ENCODE data around the gene LRRC15. TPM values are rescaled to one million over a fixed set of nuclear protein-coding genes. Genes with fewer than 3 reads are reported as not detected.

Gene LRRC15
- total RNA-seq, 1 experiment from 2014 or later: 0.07 TPM

- TF ChIP-seq AFF4 (CRISPR knock-in tag; IDR thresholded peaks at IDR 0.05; ENCODE audit: borderline replicate concordance) (no peak), GTF2I (CRISPR knock-in tag; conservative IDR thresholded peaks at IDR 0.05) (no peak), MLX (CRISPR knock-in tag; IDR thresholded peaks at IDR 0.05) (no peak), ZNF232 (CRISPR knock-in tag; IDR thresholded peaks at IDR 0.05) (no peak)
- TF ChIP-seq, protein P1, sequence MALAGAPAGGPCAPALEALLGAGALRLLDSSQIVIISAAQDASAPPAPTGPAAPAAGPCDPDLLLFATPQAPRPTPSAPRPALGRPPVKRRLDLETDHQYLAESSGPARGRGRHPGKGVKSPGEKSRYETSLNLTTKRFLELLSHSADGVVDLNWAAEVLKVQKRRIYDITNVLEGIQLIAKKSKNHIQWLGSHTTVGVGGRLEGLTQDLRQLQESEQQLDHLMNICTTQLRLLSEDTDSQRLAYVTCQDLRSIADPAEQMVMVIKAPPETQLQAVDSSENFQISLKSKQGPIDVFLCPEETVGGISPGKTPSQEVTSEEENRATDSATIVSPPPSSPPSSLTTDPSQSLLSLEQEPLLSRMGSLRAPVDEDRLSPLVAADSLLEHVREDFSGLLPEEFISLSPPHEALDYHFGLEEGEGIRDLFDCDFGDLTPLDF (CRISPR knock-in tag; IDR thresholded peaks at IDR 0.05): no peak
- TF ChIP-seq, protein P2, sequence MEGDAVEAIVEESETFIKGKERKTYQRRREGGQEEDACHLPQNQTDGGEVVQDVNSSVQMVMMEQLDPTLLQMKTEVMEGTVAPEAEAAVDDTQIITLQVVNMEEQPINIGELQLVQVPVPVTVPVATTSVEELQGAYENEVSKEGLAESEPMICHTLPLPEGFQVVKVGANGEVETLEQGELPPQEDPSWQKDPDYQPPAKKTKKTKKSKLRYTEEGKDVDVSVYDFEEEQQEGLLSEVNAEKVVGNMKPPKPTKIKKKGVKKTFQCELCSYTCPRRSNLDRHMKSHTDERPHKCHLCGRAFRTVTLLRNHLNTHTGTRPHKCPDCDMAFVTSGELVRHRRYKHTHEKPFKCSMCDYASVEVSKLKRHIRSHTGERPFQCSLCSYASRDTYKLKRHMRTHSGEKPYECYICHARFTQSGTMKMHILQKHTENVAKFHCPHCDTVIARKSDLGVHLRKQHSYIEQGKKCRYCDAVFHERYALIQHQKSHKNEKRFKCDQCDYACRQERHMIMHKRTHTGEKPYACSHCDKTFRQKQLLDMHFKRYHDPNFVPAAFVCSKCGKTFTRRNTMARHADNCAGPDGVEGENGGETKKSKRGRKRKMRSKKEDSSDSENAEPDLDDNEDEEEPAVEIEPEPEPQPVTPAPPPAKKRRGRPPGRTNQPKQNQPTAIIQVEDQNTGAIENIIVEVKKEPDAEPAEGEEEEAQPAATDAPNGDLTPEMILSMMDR (IDR thresholded peaks at IDR 0.05): no peak
- TF ChIP-seq, protein P3, sequence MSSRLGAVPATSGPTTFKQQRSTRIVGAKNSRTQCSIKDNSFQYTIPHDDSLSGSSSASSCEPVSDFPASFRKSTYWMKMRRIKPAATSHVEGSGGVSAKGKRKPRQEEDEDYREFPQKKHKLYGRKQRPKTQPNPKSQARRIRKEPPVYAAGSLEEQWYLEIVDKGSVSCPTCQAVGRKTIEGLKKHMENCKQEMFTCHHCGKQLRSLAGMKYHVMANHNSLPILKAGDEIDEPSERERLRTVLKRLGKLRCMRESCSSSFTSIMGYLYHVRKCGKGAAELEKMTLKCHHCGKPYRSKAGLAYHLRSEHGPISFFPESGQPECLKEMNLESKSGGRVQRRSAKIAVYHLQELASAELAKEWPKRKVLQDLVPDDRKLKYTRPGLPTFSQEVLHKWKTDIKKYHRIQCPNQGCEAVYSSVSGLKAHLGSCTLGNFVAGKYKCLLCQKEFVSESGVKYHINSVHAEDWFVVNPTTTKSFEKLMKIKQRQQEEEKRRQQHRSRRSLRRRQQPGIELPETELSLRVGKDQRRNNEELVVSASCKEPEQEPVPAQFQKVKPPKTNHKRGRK (CRISPR knock-in tag; IDR thresholded peaks at IDR 0.05; ENCODE audit: borderline replicate concordance): no peak
Measured at GRCh38 chr3:194373028-194373427, 3.5 kb upstream of the LRRC15 start (continued).

- no peaks in the 10 kb centered on the region for H3K36me3 Mint-ChIP-seq
- ChIA-PET CTCF (interaction anchor here (0.7 to 1.2 kb wide), 2 partner anchors 25 to 489 kb away, joined by 3 to 4 read pairs; no protein-coding TSS in a partner anchor), POLR2A (no interaction called here)
- H3K27me3 Mint-ChIP-seq (ENCODE audit: low read depth): peaks cover 16% of the 10 kb centered on the region
- DNase-seq (ENCODE audit: low spot score) (no peak), ATAC-seq (no peak)
- no peaks in the 10 kb centered on the region for H3K9me3 Mint-ChIP-seq
- H3K27ac Mint-ChIP-seq: no peak overlapping the region
- H3K4me1 Mint-ChIP-seq: peaks cover 38% of the 10 kb centered on the region
- no peak overlapping the region for H3K4me3 Mint-ChIP-seq
- no peak for TF ChIP-seq ERG (CRISPR knock-in tag; IDR thresholded peaks at IDR 0.05)
- no peak for TF ChIP-seq TEAD4 (CRISPR knock-in tag; IDR thresholded peaks at IDR 0.05)
- no peak for TF ChIP-seq ZNF219 (CRISPR knock-in tag; IDR thresholded peaks at IDR 0.05; ENCODE audit: borderline replicate concordance)
- TF ChIP-seq GABPB1 (CRISPR knock-in tag; IDR thresholded peaks at IDR 0.05): no peak
- no peak for TF ChIP-seq ATF3 (CRISPR knock-in tag; conservative IDR thresholded peaks at IDR 0.05)
- TF ChIP-seq ZBTB21 (CRISPR knock-in tag; IDR thresholded peaks at IDR 0.05; ENCODE audit: borderline replicate concordance): no peak
- TF ChIP-seq, protein P2 (IDR thresholded peaks at IDR 0.05): no peak
- TF ChIP-seq FOXK1 (CRISPR knock-in tag; IDR thresholded peaks at IDR 0.05): no peak
- TF ChIP-seq CDX4 (CRISPR knock-in tag; IDR thresholded peaks at IDR 0.05; ENCODE audit: borderline replicate concordance): no peak
- TF ChIP-seq ZNF532 (CRISPR knock-in tag; IDR thresholded peaks at IDR 0.05; ENCODE audit: borderline replicate concordance): no peak
- no peak for TF ChIP-seq ZNF232 (CRISPR knock-in tag; IDR thresholded peaks at IDR 0.05)
- no peak for TF ChIP-seq SP1 (CRISPR knock-in tag; conservative IDR thresholded peaks at IDR 0.05)
Measured at GRCh38 chr3:194370753-194371152, 1.2 kb upstream of the LRRC15 start.

Measured in WTC11 (cell line).